Keratinocyte (primary cell): ENCODE results near the gene B4GALT4. TPM values are rescaled to one million over a fixed set of nuclear protein-coding genes. Genes with fewer than 3 reads are reported as not detected.

ENCODE experiments used
- DNase-seq: peaks from one replicate; pipeline ENCODE4 v3.0.0-alpha.2; 2011; ENCODE audit warnings: low read depth, missing footprints, low spot score
- FAIRE-seq: peaks from 2 replicates; lab custom pipeline; 2011; peaks lifted over from hg19 to GRCh38; lab: Jason Lieb, UNC
- H2AFZ ChIP-seq: 2 replicates; pipeline ENCODE4 v1.6.0; 2012; ENCODE audit warnings: low read length, control low read depth, inconsistent platforms; ENCODE audit not compliant: control insufficient read depth
- H3K27ac ChIP-seq: 2 replicates; pipeline ENCODE4 v1.5.1; 2011; ENCODE audit warnings: low read length; ENCODE audit not compliant: control insufficient read depth, insufficient read depth
- H3K27me3 ChIP-seq: 3 replicates; pipeline ENCODE4 v1.6.0; 2011; ENCODE audit warnings: low read length; ENCODE audit not compliant: control insufficient read depth, insufficient read depth; ENCODE audit errors: extremely low read depth
- H3K36me3 ChIP-seq, 2 experiments: 2 replicates in 1 of 2; 3 replicates in 1 of 2; pipeline ENCODE4 v1.5.1; 2011; ENCODE audit warnings: low read length in 2 of 2, mild to moderate bottlenecking in 1 of 2; ENCODE audit not compliant: control insufficient read depth in 2 of 2, insufficient read depth in 2 of 2; ENCODE audit errors: extremely low read depth in 1 of 2
- H3K4me1 ChIP-seq: 3 replicates; pipeline ENCODE4 v1.5.1; 2011; ENCODE audit warnings: low read length; ENCODE audit not compliant: control insufficient read depth, insufficient read depth; ENCODE audit errors: extremely low read depth
- H3K4me2 ChIP-seq: 3 replicates; pipeline ENCODE4 v1.6.0; 2011; ENCODE audit warnings: low read depth, low read length; ENCODE audit not compliant: control insufficient read depth, insufficient read depth; ENCODE audit errors: extremely low read depth
- H3K4me3 ChIP-seq, 3 experiments: fragments of 200-600 bp in 1 of 3; sonication (generic) in 1 of 3; 2 replicates in 2 of 3; 3 replicates in 1 of 3; pipeline ENCODE4 v1.5.1; 2011 to 2016; ENCODE audit warnings: low read length in 3 of 3, mild to moderate bottlenecking in 3 of 3, control low read depth in 2 of 3, inconsistent platforms in 1 of 3, low read depth in 1 of 3, mixed read lengths in 1 of 3, mixed run types in 1 of 3, moderate library complexity in 1 of 3; ENCODE audit not compliant: control insufficient read depth in 2 of 3, insufficient read depth in 2 of 3; ENCODE audit errors: extremely low read depth in 1 of 3
- H3K79me2 ChIP-seq: 2 replicates; pipeline ENCODE4 v1.6.0; 2012; ENCODE audit warnings: low read length; ENCODE audit not compliant: control insufficient read depth, insufficient read depth
- H3K9ac ChIP-seq: 3 replicates; pipeline ENCODE4 v1.6.0; 2011; ENCODE audit warnings: low read length; ENCODE audit not compliant: control insufficient read depth, insufficient read depth; ENCODE audit errors: extremely low read depth
- H3K9me1 ChIP-seq: 3 replicates; pipeline ENCODE4 v1.6.0; 2011; ENCODE audit warnings: low read length; ENCODE audit not compliant: control insufficient read depth, insufficient read depth; ENCODE audit errors: extremely low read depth
- H3K9me3 ChIP-seq: 2 replicates; pipeline ENCODE4 v1.5.1; 2012; ENCODE audit warnings: low read depth, low read length; ENCODE audit not compliant: control insufficient read depth
- H4K20me1 ChIP-seq: 3 replicates; pipeline ENCODE4 v1.6.0; 2011; ENCODE audit warnings: low read length; ENCODE audit not compliant: control insufficient read depth, insufficient read depth; ENCODE audit errors: extremely low read depth
- CTCF ChIP-seq, 3 experiments: IDR thresholded peaks in 1 of 3; conservative IDR thresholded peaks in 1 of 3; optimal IDR thresholded peaks in 1 of 3; 2 replicates in 2 of 3; 3 replicates in 1 of 3; pipeline versions ENCODE3 to v1.5.1; 2011; ENCODE audit warnings: low read length in 3 of 3, mild to moderate bottlenecking in 3 of 3, moderate library complexity in 2 of 3, control low read depth in 1 of 3, inconsistent platforms in 1 of 3; ENCODE audit not compliant: insufficient read depth in 2 of 3; ENCODE audit errors: extremely low read depth in 1 of 3
- EZH2 ChIP-seq: IDR thresholded peaks from one replicate; pipeline ENCODE4 v1.6.1; 2012; ENCODE audit warnings: inconsistent platforms, mild to moderate bottlenecking, low read length, moderate library complexity
- dilution Hi-C: fragments of 300-500 bp; cut with MboI; formaldehyde crosslinking; loops from one replicate; pipeline ENCODE4 v1.7.0; 2020; ENCODE audit warnings: low sequenced_read_pairs; ENCODE audit not compliant: extremely low pct_ligation_motif_present
- polyA plus RNA-seq, 5 experiments: library from polyadenylated mRNA; depleted of rRNA in 3 of 5; stranded (reverse) in 3 of 5; stranded (forward) in 1 of 5; unstranded in 1 of 5; fragments of >200 nt; gene quantifications; 1 replicate in 1 of 5; 2 replicates in 3 of 5; 3 replicates in 1 of 5; pipeline versions ENCODE4 v1.2.1 to v1.2.3, GENCODE V29; 2011 to 2012; ENCODE audit warnings: missing spikeins in 2 of 5, low read depth in 1 of 5, low replicate concordance in 1 of 5

The B4GALT4 gene
- polyA plus RNA-seq, 1 donor (not counting 4 experiments of a cell fraction or from before 2014, with no cell fraction given) = 43.3 TPM

- DNase-seq (no peak), FAIRE-seq (no peak)
- dilution Hi-C loops = no loop called here
- H3K9ac ChIP-seq = no peak overlapping the region
- no peaks in the 10 kb centered on the region for H4K20me1 ChIP-seq
- H3K4me1 ChIP-seq = peaks cover 6% of the 10 kb centered on the region
- no peaks in the 10 kb centered on the region for H3K9me3 ChIP-seq
- H3K4me3 ChIP-seq = no peak overlapping the region
- no peak overlapping the region for H3K27ac ChIP-seq
- TF ChIP-seq CTCF (optimal IDR thresholded peaks at IDR 0.05 in 1 of 3, IDR thresholded peaks at IDR 0.05 in 1 of 3, conservative IDR thresholded peaks at IDR 0.05 in 1 of 3; ENCODE audit: extremely low read depth in 1 of 3, insufficient read depth in 2 of 3, low read length in 3 of 3) = no peak
- TF ChIP-seq EZH2 = no peak
- H2AFZ ChIP-seq = no peak overlapping the region
- H3K79me2 ChIP-seq = peaks cover 16% of the 10 kb centered on the region
- H3K27me3 ChIP-seq = no peaks in the 10 kb centered on the region
- peaks cover 20 to 26% of the 10 kb centered on the region in 2 experiments for H3K36me3 ChIP-seq
- no peak overlapping the region for H3K4me2 ChIP-seq
- no peaks in the 10 kb centered on the region for H3K9me1 ChIP-seq
Measured at GRCh38 chr3:119230071-119230470, 10.6 kb downstream of the B4GALT4 start.

GRCh38 chr3:119229190-119229589 lies 11.5 kb downstream of the B4GALT4 start:
- FAIRE-seq = no peak
- Histone ChIP-seq H3K27ac (no peak overlapping the region), H3K9me3 (no peaks in the 10 kb centered on the region), H3K36me3 (peaks cover 20 to 27% of the 10 kb centered on the region in 2 experiments), H2AFZ (no peak overlapping the region), H3K4me2 (no peak overlapping the region), H3K4me3 (no peak overlapping the region), H3K27me3 (no peaks in the 10 kb centered on the region), H4K20me1 (no peaks in the 10 kb centered on the region), H3K9me1 (no peaks in the 10 kb centered on the region), H3K9ac (no peak overlapping the region), H3K4me1 (no peaks in the 10 kb centered on the region), H3K79me2 (peaks cover 16% of the 10 kb centered on the region)
- no peak for DNase-seq
- dilution Hi-C loops = no loop called here
- TF ChIP-seq CTCF (optimal IDR thresholded peaks at IDR 0.05 in 1 of 3, IDR thresholded peaks at IDR 0.05 in 1 of 3, conservative IDR thresholded peaks at IDR 0.05 in 1 of 3; ENCODE audit: extremely low read depth in 1 of 3, insufficient read depth in 2 of 3, low read length in 3 of 3) (no peak), EZH2 (no peak)
